ENCODE results near the gene BBOX1.

Gene BBOX1

DNA sequence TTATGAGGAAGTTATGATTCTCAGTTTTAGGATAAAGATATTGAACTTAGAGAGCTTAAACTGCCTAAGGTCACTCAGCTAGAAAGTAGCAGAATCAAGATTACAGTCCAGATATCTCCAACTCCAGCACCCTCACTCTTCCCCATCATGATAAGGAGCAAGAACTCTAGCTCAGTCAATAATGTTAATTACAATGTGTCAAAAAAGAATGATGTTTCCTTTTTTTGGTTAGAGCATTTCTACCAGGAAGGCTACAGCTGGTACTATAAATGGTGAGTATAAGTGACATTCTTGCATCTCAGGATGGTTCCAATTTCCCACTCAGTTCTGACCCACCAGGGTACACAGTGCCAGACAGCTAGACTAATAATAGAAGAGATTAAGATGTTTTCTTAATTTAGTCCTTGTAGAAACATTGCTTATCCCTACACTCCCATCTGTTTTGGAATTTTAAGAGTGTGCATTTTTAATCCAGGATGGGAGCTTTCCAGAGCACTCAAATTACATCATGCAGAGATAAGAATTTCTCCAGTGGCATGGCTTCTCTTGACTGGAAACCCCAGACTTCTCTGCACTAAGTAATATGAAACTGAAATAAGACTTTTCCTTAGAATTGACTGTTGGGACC is 21.6 kb upstream of the BBOX1 start:
- peak; percentile 39; the same call in 2 of the 3 replicates for ATAC-seq
- TF ChIP-seq BACH2 (CRISPR knock-in tag; IDR thresholded peaks at IDR 0.05; ENCODE audit: borderline replicate concordance) (no peak), SNAI2 (CRISPR knock-in tag; IDR thresholded peaks at IDR 0.05) (0 out of 2 replicates have a peak, but pooled peaks have one; percentile 43), RARB (CRISPR knock-in tag; IDR thresholded peaks at IDR 0.05) (no peak), ZNF565 (CRISPR knock-in tag; conservative IDR thresholded peaks at IDR 0.05; ENCODE audit: low read depth) (no peak), ISL1 (CRISPR knock-in tag; IDR thresholded peaks at IDR 0.05) (peak; percentile 81), TCF4 (CRISPR knock-in tag; IDR thresholded peaks at IDR 0.05; ENCODE audit: borderline replicate concordance) (no peak), OSR1 (CRISPR knock-in tag; IDR thresholded peaks at IDR 0.05) (no peak), ZNF8 (CRISPR knock-in tag; IDR thresholded peaks at IDR 0.05) (no peak), ZFP30 (CRISPR knock-in tag; IDR thresholded peaks at IDR 0.05) (no peak)
- TF ChIP-seq, protein P1, sequence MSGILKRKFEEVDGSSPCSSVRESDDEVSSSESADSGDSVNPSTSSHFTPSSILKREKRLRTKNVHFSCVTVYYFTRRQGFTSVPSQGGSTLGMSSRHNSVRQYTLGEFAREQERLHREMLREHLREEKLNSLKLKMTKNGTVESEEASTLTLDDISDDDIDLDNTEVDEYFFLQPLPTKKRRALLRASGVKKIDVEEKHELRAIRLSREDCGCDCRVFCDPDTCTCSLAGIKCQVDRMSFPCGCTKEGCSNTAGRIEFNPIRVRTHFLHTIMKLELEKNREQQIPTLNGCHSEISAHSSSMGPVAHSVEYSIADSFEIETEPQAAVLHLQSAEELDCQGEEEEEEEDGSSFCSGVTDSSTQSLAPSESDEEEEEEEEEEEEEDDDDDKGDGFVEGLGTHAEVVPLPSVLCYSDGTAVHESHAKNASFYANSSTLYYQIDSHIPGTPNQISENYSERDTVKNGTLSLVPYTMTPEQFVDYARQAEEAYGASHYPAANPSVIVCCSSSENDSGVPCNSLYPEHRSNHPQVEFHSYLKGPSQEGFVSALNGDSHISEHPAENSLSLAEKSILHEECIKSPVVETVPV (CRISPR knock-in tag; IDR thresholded peaks at IDR 0.05) = no peak

DNA sequence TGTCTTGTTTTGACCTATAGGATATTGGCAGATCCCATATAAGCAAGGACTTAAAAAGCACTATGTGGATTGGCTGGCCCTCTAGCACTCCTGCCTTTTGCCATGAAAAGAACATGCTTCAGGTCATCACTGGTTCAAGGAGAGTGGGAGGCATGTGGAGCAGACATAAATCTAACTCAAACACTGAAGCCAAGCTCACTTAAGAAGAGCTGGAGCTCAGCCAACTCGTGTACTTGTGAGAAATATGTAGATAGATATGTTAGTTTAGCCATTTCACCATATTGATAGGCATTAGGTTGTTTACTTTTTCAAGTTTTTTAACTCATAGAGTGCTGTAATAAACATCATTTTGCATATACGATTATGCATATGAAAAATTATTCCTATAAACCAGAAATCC is 19.9 kb upstream of the BBOX1 start:
- TF ChIP-seq ZNF70 (CRISPR knock-in tag; IDR thresholded peaks at IDR 0.05) (no peak), ESRRG (CRISPR knock-in tag; IDR thresholded peaks at IDR 0.05) (no peak), TCF4 (CRISPR knock-in tag; IDR thresholded peaks at IDR 0.05; ENCODE audit: borderline replicate concordance) (no peak), RARB (CRISPR knock-in tag; IDR thresholded peaks at IDR 0.05) (no peak), ISL1 (CRISPR knock-in tag; IDR thresholded peaks at IDR 0.05) (no peak; the same call in 1 of the 2 replicates), OSR1 (CRISPR knock-in tag; IDR thresholded peaks at IDR 0.05) (no peak), ZNF565 (CRISPR knock-in tag; conservative IDR thresholded peaks at IDR 0.05; ENCODE audit: low read depth) (no peak), GLIS3 (CRISPR knock-in tag; IDR thresholded peaks at IDR 0.05) (no peak), ARNTL (CRISPR knock-in tag; IDR thresholded peaks at IDR 0.05; ENCODE audit: borderline replicate concordance, low read depth) (no peak), ZFP3 (CRISPR knock-in tag; IDR thresholded peaks at IDR 0.05) (no peak)
- TF ChIP-seq, protein P2, sequence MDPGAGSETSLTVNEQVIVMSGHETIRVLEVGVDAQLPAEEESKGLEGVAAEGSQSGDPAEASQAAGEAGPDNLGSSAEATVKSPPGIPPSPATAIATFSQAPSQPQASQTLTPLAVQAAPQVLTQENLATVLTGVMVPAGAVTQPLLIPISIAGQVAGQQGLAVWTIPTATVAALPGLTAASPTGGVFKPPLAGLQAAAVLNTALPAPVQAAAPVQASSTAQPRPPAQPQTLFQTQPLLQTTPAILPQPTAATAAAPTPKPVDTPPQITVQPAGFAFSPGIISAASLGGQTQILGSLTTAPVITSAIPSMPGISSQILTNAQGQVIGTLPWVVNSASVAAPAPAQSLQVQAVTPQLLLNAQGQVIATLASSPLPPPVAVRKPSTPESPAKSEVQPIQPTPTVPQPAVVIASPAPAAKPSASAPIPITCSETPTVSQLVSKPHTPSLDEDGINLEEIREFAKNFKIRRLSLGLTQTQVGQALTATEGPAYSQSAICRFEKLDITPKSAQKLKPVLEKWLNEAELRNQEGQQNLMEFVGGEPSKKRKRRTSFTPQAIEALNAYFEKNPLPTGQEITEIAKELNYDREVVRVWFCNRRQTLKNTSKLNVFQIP (CRISPR knock-in tag; IDR thresholded peaks at IDR 0.05; ENCODE audit: borderline replicate concordance, low read depth) = no peak
- ATAC-seq = no peak

DNA sequence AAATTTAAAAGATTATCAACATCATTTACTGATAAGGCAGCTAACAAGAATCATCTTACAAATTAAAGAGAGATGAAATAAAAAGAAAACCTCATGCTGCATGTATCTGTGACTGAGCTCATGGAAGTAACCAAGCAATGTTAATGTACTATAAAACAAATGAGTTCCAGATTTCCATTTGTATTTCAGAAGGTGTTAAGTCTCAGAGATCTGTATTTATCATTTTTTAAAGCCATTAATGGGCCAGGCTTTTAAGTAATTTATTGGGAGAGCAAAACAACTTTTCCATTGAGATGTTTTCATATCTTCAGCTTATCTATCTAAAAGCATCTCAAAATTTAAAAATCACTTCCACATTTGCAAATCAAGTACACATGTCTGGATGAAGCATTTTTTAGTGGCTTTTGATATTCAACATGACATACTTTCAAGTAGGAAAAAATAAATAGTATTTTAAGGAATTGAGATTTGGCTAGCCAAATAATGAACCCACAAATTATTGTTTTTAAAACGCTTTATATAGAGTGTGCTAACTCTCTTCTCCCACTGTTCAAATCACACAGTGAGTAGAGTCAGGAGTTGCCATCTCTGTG is 17.9 kb upstream of the BBOX1 start:
- TF ChIP-seq TCF4 (CRISPR knock-in tag; IDR thresholded peaks at IDR 0.05; ENCODE audit: borderline replicate concordance) (peak; percentile 98), ISL1 (CRISPR knock-in tag; IDR thresholded peaks at IDR 0.05) (peak; percentile 93), ZFP3 (CRISPR knock-in tag; IDR thresholded peaks at IDR 0.05) (no peak), GLIS3 (CRISPR knock-in tag; IDR thresholded peaks at IDR 0.05) (no peak), ZFP30 (CRISPR knock-in tag; IDR thresholded peaks at IDR 0.05) (no peak), ZC3H10 (CRISPR knock-in tag; IDR thresholded peaks at IDR 0.05) (no peak), SNAI2 (CRISPR knock-in tag; IDR thresholded peaks at IDR 0.05) (no peak)
- TF ChIP-seq, protein P1 (CRISPR knock-in tag; IDR thresholded peaks at IDR 0.05) = 0 out of 2 replicates have a peak, but pooled peaks have one; percentile 63
- TF ChIP-seq, protein P3, sequence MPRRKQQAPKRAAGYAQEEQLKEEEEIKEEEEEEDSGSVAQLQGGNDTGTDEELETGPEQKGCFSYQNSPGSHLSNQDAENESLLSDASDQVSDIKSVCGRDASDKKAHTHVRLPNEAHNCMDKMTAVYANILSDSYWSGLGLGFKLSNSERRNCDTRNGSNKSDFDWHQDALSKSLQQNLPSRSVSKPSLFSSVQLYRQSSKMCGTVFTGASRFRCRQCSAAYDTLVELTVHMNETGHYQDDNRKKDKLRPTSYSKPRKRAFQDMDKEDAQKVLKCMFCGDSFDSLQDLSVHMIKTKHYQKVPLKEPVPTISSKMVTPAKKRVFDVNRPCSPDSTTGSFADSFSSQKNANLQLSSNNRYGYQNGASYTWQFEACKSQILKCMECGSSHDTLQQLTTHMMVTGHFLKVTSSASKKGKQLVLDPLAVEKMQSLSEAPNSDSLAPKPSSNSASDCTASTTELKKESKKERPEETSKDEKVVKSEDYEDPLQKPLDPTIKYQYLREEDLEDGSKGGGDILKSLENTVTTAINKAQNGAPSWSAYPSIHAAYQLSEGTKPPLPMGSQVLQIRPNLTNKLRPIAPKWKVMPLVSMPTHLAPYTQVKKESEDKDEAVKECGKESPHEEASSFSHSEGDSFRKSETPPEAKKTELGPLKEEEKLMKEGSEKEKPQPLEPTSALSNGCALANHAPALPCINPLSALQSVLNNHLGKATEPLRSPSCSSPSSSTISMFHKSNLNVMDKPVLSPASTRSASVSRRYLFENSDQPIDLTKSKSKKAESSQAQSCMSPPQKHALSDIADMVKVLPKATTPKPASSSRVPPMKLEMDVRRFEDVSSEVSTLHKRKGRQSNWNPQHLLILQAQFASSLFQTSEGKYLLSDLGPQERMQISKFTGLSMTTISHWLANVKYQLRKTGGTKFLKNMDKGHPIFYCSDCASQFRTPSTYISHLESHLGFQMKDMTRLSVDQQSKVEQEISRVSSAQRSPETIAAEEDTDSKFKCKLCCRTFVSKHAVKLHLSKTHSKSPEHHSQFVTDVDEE (CRISPR knock-in tag; IDR thresholded peaks at IDR 0.05) = peak; percentile 70; the same call in 1 of the 2 replicates
- TF ChIP-seq, protein P4, sequence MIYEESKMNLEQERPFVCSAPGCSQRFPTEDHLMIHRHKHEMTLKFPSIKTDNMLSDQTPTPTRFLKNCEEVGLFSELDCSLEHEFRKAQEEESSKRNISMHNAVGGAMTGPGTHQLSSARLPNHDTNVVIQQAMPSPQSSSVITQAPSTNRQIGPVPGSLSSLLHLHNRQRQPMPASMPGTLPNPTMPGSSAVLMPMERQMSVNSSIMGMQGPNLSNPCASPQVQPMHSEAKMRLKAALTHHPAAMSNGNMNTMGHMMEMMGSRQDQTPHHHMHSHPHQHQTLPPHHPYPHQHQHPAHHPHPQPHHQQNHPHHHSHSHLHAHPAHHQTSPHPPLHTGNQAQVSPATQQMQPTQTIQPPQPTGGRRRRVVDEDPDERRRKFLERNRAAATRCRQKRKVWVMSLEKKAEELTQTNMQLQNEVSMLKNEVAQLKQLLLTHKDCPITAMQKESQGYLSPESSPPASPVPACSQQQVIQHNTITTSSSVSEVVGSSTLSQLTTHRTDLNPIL (CRISPR knock-in tag; IDR thresholded peaks at IDR 0.05; ENCODE audit: low read depth) = 0 out of 2 replicates have a peak, but pooled peaks have one; percentile 37
- peak; percentile 75 for ATAC-seq
